GM12878 (cell line): Measurements from ENCODE around the gene SLC13A3. TPM values are rescaled to one million over a fixed set of nuclear protein-coding genes. Genes with fewer than 3 reads are reported as not detected.

Experiments used
- ATAC-seq: fragments of 200-7000 bp; cut with Tn5 transposase; 3 replicates; pipeline ENCODE4 v1.9.1; 2020; ENCODE audit warnings: mild to moderate bottlenecking, moderate library complexity
- BruUV-seq: library from RNA; stranded (reverse); fragments of 400-500 nt; replicated peaks from 2 replicates; lab custom pipeline; 2021; lab: Mats Ljungman, UMichigan
- CTCF ChIA-PET: fragments of 300-600 bp; sonication (Branson Sonifier 250); formaldehyde crosslinking; extraction: SDS; loops from one replicate; lab custom pipeline; 2021; ENCODE audit warnings: inconsistent platforms; lab: Yijun Ruan, JAX
- POLR2A ChIA-PET: fragments of 350-600 bp; formaldehyde crosslinking; extraction: SDS; loops from one replicate; lab custom pipeline; 2021; ENCODE audit warnings: inconsistent platforms; lab: Charles Lee
- RAD21 ChIA-PET: fragments of 300-600 bp; sonication (Branson Sonifier 250); formaldehyde crosslinking; loops from one replicate; lab custom pipeline; 2023; ENCODE audit warnings: antibody characterized with exemption; ENCODE audit not compliant: unreplicated experiment; lab: Charles Lee
- SMC1A ChIA-PET: fragments of 300-600 bp; sonication (Branson Sonifier 250); formaldehyde crosslinking; loops from one replicate; lab custom pipeline; 2023; ENCODE audit not compliant: unreplicated experiment, uncharacterized antibody; lab: Charles Lee
- DNase-seq: peaks from one replicate; pipeline ENCODE4 v3.0.0-alpha.2; 2011; ENCODE audit warnings: low read depth, low spot score
- FAIRE-seq: peaks from 3 replicates; lab custom pipeline; 2011; peaks lifted over from hg19 to GRCh38; lab: Jason Lieb, UNC
- H2AFZ ChIP-seq: 2 replicates; pipeline ENCODE4 v1.6.0; 2011; ENCODE audit warnings: low read depth, low read length, control low read depth; ENCODE audit not compliant: control insufficient read depth
- H3K27ac ChIP-seq: 2 replicates; pipeline ENCODE4 v1.5.1; 2011; ENCODE audit warnings: control low read depth; ENCODE audit not compliant: control insufficient read depth, insufficient read depth
- H3K27me3 ChIP-seq, 2 experiments: replicated peaks in 1 of 2; 2 replicates each; pipeline versions ENCODE4 v1.6.0 to v1.6.1; 2011; ENCODE audit warnings: low read length in 1 of 2; ENCODE audit not compliant: control insufficient read depth in 2 of 2, insufficient read depth in 2 of 2
- H3K36me3 ChIP-seq, 2 experiments: 2 replicates each; pipeline ENCODE4 v1.5.1; 2011; ENCODE audit warnings: low read length in 1 of 2; ENCODE audit not compliant: control insufficient read depth in 2 of 2, insufficient read depth in 2 of 2
- H3K4me1 ChIP-seq: 2 replicates; pipeline ENCODE4 v1.6.1; 2011; ENCODE audit warnings: mild to moderate bottlenecking, low read length, moderate library complexity, mixed read lengths; ENCODE audit not compliant: control insufficient read depth, insufficient read depth
- H3K4me2 ChIP-seq: 2 replicates; pipeline ENCODE4 v1.6.0; 2011; ENCODE audit warnings: control low read depth; ENCODE audit not compliant: control insufficient read depth, insufficient read depth
- H3K4me3 ChIP-seq: fragments of 200-600 bp; sonication (generic); 2 replicates; pipeline ENCODE4 v1.5.1; 2016
- H3K79me2 ChIP-seq: 2 replicates; pipeline ENCODE4 v1.6.0; 2011; ENCODE audit warnings: low read length; ENCODE audit not compliant: control insufficient read depth, insufficient read depth
- H3K9ac ChIP-seq: 2 replicates; pipeline ENCODE4 v1.8.0; 2011; ENCODE audit warnings: low read length, control low read depth, mixed read lengths; ENCODE audit not compliant: control insufficient read depth, insufficient read depth
- H3K9me3 ChIP-seq: replicated peaks from 3 replicates; pipeline ENCODE4 v1.5.1; 2011; ENCODE audit warnings: mild to moderate bottlenecking, low read length; ENCODE audit not compliant: control insufficient read depth, insufficient read depth
- H4K20me1 ChIP-seq: 2 replicates; pipeline ENCODE4 v1.6.0; 2011; ENCODE audit not compliant: control insufficient read depth, insufficient read depth
- BHLHE40 ChIP-seq, 2 experiments: fragments of 450-650 bp in 1 of 2; IDR thresholded peaks; 2 replicates each; pipeline ENCODE4 v1.6.1; 2011 to 2017; ENCODE audit warnings: low read depth in 2 of 2, borderline replicate concordance in 1 of 2, improper control_type of control experiment in 1 of 2, low read length in 1 of 2, mild to moderate bottlenecking in 1 of 2
- NFYA ChIP-seq: IDR thresholded peaks from 2 replicates; pipeline ENCODE4 v1.6.1; 2011; ENCODE audit warnings: low read depth, mild to moderate bottlenecking, low read length, improper control_type of control experiment, borderline replicate concordance
- POU2F2 ChIP-seq: IDR thresholded peaks from 3 replicates; pipeline ENCODE4 v1.6.1; 2011; ENCODE audit warnings: low read depth, mild to moderate bottlenecking, low read length, borderline replicate concordance
- TARDBP ChIP-seq: IDR thresholded peaks from 2 replicates; pipeline ENCODE4 v1.6.1; 2016; ENCODE audit warnings: borderline replicate concordance
- ZZZ3 ChIP-seq: IDR thresholded peaks from 2 replicates; pipeline ENCODE4 v1.6.1; 2011; ENCODE audit warnings: low read depth; ENCODE audit not compliant: control insufficient read depth, insufficient read length
- WGBS: methylation state at CpG from one replicate; pipeline ENCODE4 v1.1.6; 2016; ENCODE audit warnings: low lambda C conversion rate; ENCODE audit not compliant: insufficient replicate concordance, insufficient coverage; ENCODE audit errors: missing lambda C conversion rate; 5-methylcytosine and 5-hydroxymethylcytosine counted together
- in situ Hi-C: fragments of 300-500 bp; cut with MboI; formaldehyde crosslinking; loops from 9 replicates; pipeline ENCODE4 v1.14.3; 2018; ENCODE audit warnings: mixed read lengths
- intact Hi-C: fragments of 100-400 bp; cut with micrococcal nuclease; formaldehyde crosslinking; loops from one replicate; pipeline ENCODE4 v1.14.2; 2022; ENCODE audit not compliant: unreplicated experiment
- polyA plus RNA-seq, 11 experiments: library from polyadenylated mRNA; depleted of rRNA in 4 of 11; unstranded in 6 of 11; stranded (reverse) in 5 of 11; fragments of >200 nt; fragmentation: Nextera tagmentation in 4 of 11; fragmentation: Illumina TruSeq in 1 of 11; extraction: Ambion mirVana in 4 of 11; extraction: Trizol in 1 of 11; gene quantifications; 1 replicate in 1 of 11; 2 replicates in 10 of 11; pipeline versions ENCODE4 v1.2.1 to v1.2.3, GENCODE V29; 2011 to 2016; ENCODE audit warnings: inconsistent platforms in 2 of 11, missing spikeins in 2 of 11, low read depth in 1 of 11
- total RNA-seq, 4 experiments: library from RNA; depleted of rRNA in 3 of 4; stranded (reverse); fragments of >200 nt in 3 of 4; fragmentation: Illumina TruSeq in 1 of 4; extraction: Trizol in 1 of 4; gene quantifications; 2 replicates each; pipeline versions ENCODE4 v1.2.1 to v1.2.3, GENCODE V29; 2013 to 2021
- TF ChIP-seq, protein P1 (sequence below): fragments of 450-650 bp; IDR thresholded peaks from 2 replicates; pipeline ENCODE4 v1.6.1; 2016; ENCODE audit warnings: mild to moderate bottlenecking, moderate library complexity, borderline replicate concordance
- TF ChIP-seq, protein P2 (sequence below): fragments of 450-650 bp; formaldehyde crosslinking; IDR thresholded peaks from 2 replicates; pipeline ENCODE4 v1.4.0; 2020; ENCODE audit warnings: mild to moderate bottlenecking, moderate library complexity

The SLC13A3 gene
- total and polyA plus RNA-seq, 10 of the 15 experiments (the other 5 are each of a cell fraction or from before 2014, with no cell fraction given): 0.03 to 0.76 (median 0.07) TPM; not detected in 4

DNA sequence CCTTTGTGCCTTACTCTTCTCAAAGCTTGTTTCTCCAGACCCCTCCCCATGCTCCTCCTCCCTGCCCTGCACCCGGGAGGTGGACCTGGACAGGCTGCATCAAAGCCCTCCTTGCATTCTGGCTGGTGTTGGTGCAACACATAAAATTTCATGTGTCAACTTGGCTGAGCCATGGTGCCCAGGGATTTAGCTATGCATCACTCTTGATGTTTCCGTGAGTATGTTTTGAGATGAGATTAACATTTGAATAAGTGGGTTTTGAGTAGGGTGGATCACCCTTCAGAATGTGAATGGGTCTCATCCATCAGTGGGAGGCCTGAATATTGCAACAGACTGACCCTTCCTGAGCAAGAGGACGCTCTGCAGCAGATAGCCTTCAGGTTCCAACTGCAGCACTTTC is 96.4 kb downstream of the SLC13A3 start:
- intact Hi-C loops: no loop called here
- no TSS peak for BruUV-seq
- no peak for TF ChIP-seq POU2F2
- TF ChIP-seq, all 136 proteins: peak for 0
- SMC1A ChIA-PET: interaction anchor here (1.0 to 1.3 kb wide), 2 partner anchors 19 to 127 kb away, joined by 3 read pairs; no protein-coding TSS in a partner anchor
- in situ Hi-C loops: loop anchor here (10.0 kb wide), 1 partner anchor 130 kb away; the partner anchor contains the start of gene TP53RK
- 0 out of 2 replicates have a peak overlapping the region, but pooled peaks have one; percentile 16 for H3K27ac ChIP-seq
- no peak overlapping the region for H3K4me2 ChIP-seq
- no peaks in the 10 kb centered on the region for H3K9me3 ChIP-seq
- H3K27me3 ChIP-seq: no peaks in the 10 kb centered on the region
- no peak overlapping the region for H3K4me3 ChIP-seq
- no peaks in the 10 kb centered on the region for H3K36me3 ChIP-seq
- RAD21 ChIA-PET: no interaction called here
- no peak for FAIRE-seq
- DNase-seq: no peak
- 67% methylated on average over 3 of the region's 3 CpGs for WGBS
- POLR2A ChIA-PET: interaction anchor here (1.2 kb wide), 1 partner anchor 134 kb away, joined by 4 read pairs; the partner anchor contains the start of gene TP53RK
- H3K4me1 ChIP-seq: peaks cover 64% of the 10 kb centered on the region
- no peak overlapping the region for H2AFZ ChIP-seq
- CTCF ChIA-PET: interaction anchor here (1.2 to 3.2 kb wide), 3 partner anchors 10 to 205 kb away, joined by 3 to 12 read pairs (median 10); no protein-coding TSS in a partner anchor
- no peaks in the 10 kb centered on the region for H3K79me2 ChIP-seq
- no peak overlapping the region for H3K9ac ChIP-seq
- no peaks in the 10 kb centered on the region for H4K20me1 ChIP-seq
- no peak for ATAC-seq

DNA sequence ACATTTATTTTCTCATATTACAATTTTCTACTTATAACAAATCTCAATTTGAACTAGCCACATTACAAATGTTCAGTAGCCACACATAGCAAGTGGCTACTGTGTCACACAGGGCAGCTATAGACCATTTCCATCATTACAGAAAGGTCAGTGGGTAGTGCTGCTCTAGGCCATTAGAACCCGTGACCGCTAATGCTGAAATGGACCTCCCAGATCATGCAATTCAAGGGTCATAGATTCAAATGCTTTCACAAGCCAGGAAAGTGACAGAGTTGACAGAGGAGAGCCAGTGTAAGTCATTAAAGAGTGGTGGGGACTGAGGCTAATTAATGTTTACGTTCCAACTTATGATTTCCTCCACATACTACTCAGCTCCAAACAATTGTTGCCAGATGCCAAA is 97.3 kb downstream of the SLC13A3 start:
- Histone ChIP-seq H3K9ac (no peak overlapping the region), H3K27ac (no peak overlapping the region; the same call in none of the 2 replicates), H3K36me3 (no peaks in the 10 kb centered on the region), H3K9me3 (no peaks in the 10 kb centered on the region), H3K4me2 (no peak overlapping the region), H3K4me1 (peaks cover 70% of the 10 kb centered on the region), H3K4me3 (no peak overlapping the region), H2AFZ (no peak overlapping the region), H3K27me3 (no peaks in the 10 kb centered on the region), H3K79me2 (no peaks in the 10 kb centered on the region), H4K20me1 (no peaks in the 10 kb centered on the region)
- WGBS: 95% methylated on average over 3 of the region's 3 CpGs
- no peak for FAIRE-seq
- DNase-seq: no peak
- no peak for ATAC-seq
- RAD21 ChIA-PET: no interaction called here
- no TSS peak for BruUV-seq
- SMC1A ChIA-PET: interaction anchor here (1.0 to 1.3 kb wide), 5 partner anchors 13 to 128 kb away, joined by 3 to 6 read pairs (median 3); no protein-coding TSS in a partner anchor
- POLR2A ChIA-PET: no interaction called here
- in situ Hi-C loops (loop anchor here (10.0 kb wide), 1 partner anchor 131 kb away; the partner anchor contains the start of gene TP53RK), intact Hi-C loops (no loop called here)
- CTCF ChIA-PET: interaction anchor here (1.9 to 3.2 kb wide), 3 partner anchors 11 to 129 kb away, joined by 6 to 12 read pairs (median 10); no protein-coding TSS in a partner anchor
- TF ChIP-seq, protein P1, sequence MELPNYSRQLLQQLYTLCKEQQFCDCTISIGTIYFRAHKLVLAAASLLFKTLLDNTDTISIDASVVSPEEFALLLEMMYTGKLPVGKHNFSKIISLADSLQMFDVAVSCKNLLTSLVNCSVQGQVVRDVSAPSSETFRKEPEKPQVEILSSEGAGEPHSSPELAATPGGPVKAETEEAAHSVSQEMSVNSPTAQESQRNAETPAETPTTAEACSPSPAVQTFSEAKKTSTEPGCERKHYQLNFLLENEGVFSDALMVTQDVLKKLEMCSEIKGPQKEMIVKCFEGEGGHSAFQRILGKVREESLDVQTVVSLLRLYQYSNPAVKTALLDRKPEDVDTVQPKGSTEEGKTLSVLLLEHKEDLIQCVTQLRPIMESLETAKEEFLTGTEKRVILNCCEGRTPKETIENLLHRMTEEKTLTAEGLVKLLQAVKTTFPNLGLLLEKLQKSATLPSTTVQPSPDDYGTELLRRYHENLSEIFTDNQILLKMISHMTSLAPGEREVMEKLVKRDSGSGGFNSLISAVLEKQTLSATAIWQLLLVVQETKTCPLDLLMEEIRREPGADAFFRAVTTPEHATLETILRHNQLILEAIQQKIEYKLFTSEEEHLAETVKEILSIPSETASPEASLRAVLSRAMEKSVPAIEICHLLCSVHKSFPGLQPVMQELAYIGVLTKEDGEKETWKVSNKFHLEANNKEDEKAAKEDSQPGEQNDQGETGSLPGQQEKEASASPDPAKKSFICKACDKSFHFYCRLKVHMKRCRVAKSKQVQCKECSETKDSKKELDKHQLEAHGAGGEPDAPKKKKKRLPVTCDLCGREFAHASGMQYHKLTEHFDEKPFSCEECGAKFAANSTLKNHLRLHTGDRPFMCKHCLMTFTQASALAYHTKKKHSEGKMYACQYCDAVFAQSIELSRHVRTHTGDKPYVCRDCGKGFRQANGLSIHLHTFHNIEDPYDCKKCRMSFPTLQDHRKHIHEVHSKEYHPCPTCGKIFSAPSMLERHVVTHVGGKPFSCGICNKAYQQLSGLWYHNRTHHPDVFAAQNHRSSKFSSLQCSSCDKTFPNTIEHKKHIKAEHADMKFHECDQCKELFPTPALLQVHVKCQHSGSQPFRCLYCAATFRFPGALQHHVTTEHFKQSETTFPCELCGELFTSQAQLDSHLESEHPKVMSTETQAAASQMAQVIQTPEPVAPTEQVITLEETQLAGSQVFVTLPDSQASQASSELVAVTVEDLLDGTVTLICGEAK: no peak
- no peak for TF ChIP-seq BHLHE40 (IDR thresholded peaks at IDR 0.05; ENCODE audit: borderline replicate concordance in 1 of 2, low read depth in 2 of 2, low read length in 1 of 2)
- TF ChIP-seq, protein P2, sequence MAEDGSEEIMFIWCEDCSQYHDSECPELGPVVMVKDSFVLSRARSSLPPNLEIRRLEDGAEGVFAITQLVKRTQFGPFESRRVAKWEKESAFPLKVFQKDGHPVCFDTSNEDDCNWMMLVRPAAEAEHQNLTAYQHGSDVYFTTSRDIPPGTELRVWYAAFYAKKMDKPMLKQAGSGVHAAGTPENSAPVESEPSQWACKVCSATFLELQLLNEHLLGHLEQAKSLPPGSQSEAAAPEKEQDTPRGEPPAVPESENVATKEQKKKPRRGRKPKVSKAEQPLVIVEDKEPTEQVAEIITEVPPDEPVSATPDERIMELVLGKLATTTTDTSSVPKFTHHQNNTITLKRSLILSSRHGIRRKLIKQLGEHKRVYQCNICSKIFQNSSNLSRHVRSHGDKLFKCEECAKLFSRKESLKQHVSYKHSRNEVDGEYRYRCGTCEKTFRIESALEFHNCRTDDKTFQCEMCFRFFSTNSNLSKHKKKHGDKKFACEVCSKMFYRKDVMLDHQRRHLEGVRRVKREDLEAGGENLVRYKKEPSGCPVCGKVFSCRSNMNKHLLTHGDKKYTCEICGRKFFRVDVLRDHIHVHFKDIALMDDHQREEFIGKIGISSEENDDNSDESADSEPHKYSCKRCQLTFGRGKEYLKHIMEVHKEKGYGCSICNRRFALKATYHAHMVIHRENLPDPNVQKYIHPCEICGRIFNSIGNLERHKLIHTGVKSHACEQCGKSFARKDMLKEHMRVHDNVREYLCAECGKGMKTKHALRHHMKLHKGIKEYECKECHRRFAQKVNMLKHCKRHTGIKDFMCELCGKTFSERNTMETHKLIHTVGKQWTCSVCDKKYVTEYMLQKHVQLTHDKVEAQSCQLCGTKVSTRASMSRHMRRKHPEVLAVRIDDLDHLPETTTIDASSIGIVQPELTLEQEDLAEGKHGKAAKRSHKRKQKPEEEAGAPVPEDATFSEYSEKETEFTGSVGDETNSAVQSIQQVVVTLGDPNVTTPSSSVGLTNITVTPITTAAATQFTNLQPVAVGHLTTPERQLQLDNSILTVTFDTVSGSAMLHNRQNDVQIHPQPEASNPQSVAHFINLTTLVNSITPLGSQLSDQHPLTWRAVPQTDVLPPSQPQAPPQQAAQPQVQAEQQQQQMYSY (CRISPR knock-in tag): no peak
- no peak for TF ChIP-seq NFYA
- TF ChIP-seq ZZZ3: no peak
- TF ChIP-seq TARDBP: no peak
